ENCODE measurements around the gene TCP11L1.
"Not testable (repeated sequence)": the region's sequence is repeated elsewhere in the genome, so short reads cannot be mapped to it uniquely, and the experiment has no call there.

TCP11L1 gene

DNA sequence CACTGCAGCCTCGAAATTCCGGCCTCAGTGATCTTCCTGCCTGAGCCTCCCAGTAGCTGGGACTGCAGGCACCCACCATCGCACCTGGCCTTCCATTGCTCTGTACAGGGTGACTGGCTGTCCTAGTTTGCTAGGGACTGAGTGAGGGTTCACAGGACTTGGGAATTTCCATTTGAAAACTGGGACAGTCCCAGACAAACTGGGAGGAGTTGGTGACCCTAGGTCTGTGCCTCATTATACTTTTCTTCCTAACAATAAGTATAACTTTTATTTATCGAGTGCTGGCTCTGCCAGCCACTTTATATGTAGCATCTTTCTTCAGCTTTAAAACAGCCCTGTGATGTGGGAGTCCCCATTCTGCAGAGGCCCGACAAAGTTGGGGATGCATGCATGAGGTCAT, 25.5 kb downstream of the TCP11L1 start:
- DNase-seq (ENCODE audit: extremely low read depth in 1 of 2, low read depth in 1 of 2): no peak

- peak; percentile 47 to 57 for DNase-seq (ENCODE audit: extremely low read depth in 1 of 2, low read depth in 1 of 2)
Measured at GRCh38 chr11:33065445-33066178, 26.2 kb downstream of the TCP11L1 start.

GRCh38 chr11:33067294-33067693, 27.9 kb downstream of the TCP11L1 start:
- DNase-seq (ENCODE audit: extremely low read depth in 1 of 2, low read depth in 1 of 2): no peak

- no peak for DNase-seq (ENCODE audit: extremely low read depth in 1 of 2, low read depth in 1 of 2)
Measured at GRCh38 chr11:33068611-33069340, 29.4 kb downstream of the TCP11L1 start.

DNA sequence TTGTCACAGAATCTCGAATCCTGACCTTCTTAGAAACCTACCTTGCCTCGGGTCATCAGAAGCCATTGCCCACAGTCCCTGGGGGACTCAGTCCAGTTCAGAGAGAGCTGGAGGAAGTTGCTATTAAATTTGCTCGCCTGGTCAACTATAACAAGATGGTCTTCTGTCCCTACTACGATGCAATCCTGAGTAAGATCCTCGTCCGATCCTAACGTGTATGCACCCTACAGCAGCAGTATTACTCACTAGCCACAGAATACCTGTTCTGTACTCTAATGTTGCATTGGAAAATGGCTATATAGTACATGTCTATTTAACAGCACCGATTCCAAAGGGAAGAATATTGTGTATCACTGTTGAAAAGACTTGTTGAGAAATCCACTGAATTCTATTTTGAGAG, 33.1 kb downstream of the TCP11L1 start:
- DNase-seq (ENCODE audit: extremely low read depth in 1 of 2, low read depth in 1 of 2): no peak

GRCh38 chr11:33083918-33084317, 44.5 kb downstream of the TCP11L1 start:
- no peak for DNase-seq (ENCODE audit: extremely low read depth in 1 of 2, low read depth in 1 of 2)

GRCh38 chr11:33086017-33086416, 46.6 kb downstream of the TCP11L1 start:
- no peak for DNase-seq (ENCODE audit: extremely low read depth in 1 of 2, low read depth in 1 of 2)

- DNase-seq (ENCODE audit: extremely low read depth in 1 of 2, low read depth in 1 of 2): no peak
Measured at GRCh38 chr11:33089776-33090175, 50.4 kb downstream of the TCP11L1 start.

GRCh38 chr11:33094157-33094556, 54.8 kb downstream of the TCP11L1 start:
- DNase-seq (ENCODE audit: extremely low read depth in 1 of 2, low read depth in 1 of 2): no peak

DNA sequence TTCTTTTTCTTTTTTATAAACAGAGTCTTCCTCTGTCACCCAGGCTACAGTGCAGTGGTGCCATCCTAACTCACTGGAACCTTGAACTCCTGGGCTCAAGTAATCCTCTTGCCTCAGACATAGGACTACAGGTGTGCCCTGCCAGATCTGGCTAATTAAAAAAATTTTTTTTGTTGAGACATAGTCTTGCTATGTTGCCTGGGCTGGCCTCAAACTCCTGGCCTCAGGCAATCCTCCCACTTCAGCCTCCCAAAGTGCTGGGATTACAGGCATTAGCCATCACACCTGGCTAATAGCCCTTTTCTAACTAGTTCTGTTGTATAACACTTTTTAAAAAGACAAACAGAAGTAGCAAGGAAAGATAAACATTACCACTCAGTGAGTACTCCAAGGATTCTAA, 64.5 kb downstream of the TCP11L1 start:
- DNase-seq (ENCODE audit: extremely low read depth in 1 of 2, low read depth in 1 of 2): no peak

DNA sequence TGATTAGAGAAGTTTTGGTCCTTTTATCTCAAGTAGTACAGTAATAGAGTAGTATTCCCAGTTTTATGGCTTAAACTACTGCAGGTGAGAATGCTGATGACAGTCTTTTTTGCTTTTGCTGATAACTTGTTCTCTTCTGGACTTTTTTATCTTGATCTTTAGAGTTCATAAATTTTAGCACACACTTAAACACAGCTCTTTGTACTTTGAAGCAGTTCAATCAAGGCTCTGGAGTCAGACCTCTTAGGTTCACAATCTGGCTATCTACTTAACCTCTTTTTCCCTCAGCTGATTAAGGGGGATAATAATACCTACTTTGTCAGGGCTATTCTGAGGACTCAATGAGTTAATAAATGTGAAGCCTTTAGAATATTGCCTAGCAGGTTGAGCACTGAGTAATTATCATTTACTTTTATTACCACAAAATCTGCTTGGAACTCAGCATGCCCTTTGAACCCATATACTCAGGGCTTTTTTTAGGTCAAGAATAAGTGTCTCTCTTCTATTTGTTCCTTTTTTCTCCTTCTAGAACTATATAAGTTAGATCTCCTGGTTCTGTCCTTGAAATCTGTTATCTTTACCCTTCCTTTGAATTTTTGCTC, 70.0 kb downstream of the TCP11L1 start:
- DNase-seq (ENCODE audit: extremely low read depth in 1 of 2, low read depth in 1 of 2): no peak

GRCh38 chr11:33110083-33110482, 70.7 kb downstream of the TCP11L1 start:
- no peak for DNase-seq (ENCODE audit: extremely low read depth in 1 of 2, low read depth in 1 of 2)

- no peak for DNase-seq (ENCODE audit: extremely low read depth in 1 of 2, low read depth in 1 of 2)
Measured at GRCh38 chr11:33116535-33116934, 77.2 kb downstream of the TCP11L1 start.

DNA sequence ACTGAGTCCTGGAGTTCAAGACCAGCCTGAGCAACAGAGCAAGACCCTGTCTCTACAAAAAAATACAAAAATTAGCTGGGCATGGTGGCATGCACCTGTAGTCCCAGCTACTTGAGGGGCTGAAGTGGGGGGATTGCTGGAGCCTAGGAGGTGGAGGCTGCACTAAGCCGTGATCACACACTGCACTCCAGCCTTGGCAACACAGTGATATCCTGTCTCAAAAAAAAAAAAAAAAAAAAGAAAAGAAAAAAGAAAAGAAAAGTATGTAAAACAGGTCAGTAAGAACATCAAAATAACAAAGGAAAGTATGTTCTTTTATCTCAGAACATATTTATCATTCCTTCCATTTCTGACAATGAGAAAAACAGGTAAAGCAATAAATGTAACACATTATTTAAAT, 83.3 kb downstream of the TCP11L1 start:
- not testable (repeated sequence) for DNase-seq (ENCODE audit: extremely low read depth in 1 of 2, low read depth in 1 of 2)

Data from activated CD8-positive, alpha-beta memory T cell treated with anti-CD3 and anti-CD28 coated beads for 1 hour (primary cell).